WTC11 (cell line): ENCODE measurements around the gene PPP1R37.

Experiments used
- FOXK1 ChIP-seq: sonication (generic); formaldehyde crosslinking; IDR thresholded peaks from 2 replicates; pipeline ENCODE4 v1.8.0; 2022; ENCODE audit warnings: mild to moderate bottlenecking, moderate library complexity, missing genetic modification reagents
- NFYB ChIP-seq: sonication (generic); formaldehyde crosslinking; conservative IDR thresholded peaks from 2 replicates; pipeline ENCODE4 v1.8.0; 2022; ENCODE audit warnings: low read depth, missing genetic modification reagents
- ZBTB21 ChIP-seq: sonication (generic); formaldehyde crosslinking; IDR thresholded peaks from 2 replicates; pipeline ENCODE4 v1.8.1; 2023; ENCODE audit warnings: mild to moderate bottlenecking, missing genetic modification reagents, borderline replicate concordance
- TF ChIP-seq, protein P1 (sequence below): sonication (generic); formaldehyde crosslinking; conservative IDR thresholded peaks from 2 replicates; pipeline ENCODE4 v1.8.1; 2022; ENCODE audit warnings: mild to moderate bottlenecking, missing genetic modification reagents
- TF ChIP-seq, protein P2 (sequence below): fragments of 200-600 bp; IDR thresholded peaks from 2 replicates; pipeline ENCODE4 v1.8.0; 2022; ENCODE audit warnings: antibody characterized with exemption
- TF ChIP-seq, protein P3 (sequence below): sonication (generic); formaldehyde crosslinking; IDR thresholded peaks from 2 replicates; pipeline ENCODE4 v1.8.1; 2022; ENCODE audit warnings: low read depth, mild to moderate bottlenecking, moderate library complexity, missing genetic modification reagents, borderline replicate concordance
- TF ChIP-seq, protein P4 (sequence below): sonication (generic); formaldehyde crosslinking; IDR thresholded peaks from 2 replicates; pipeline ENCODE4 v1.8.1; 2022; ENCODE audit warnings: missing genetic modification reagents, borderline replicate concordance

DNA sequence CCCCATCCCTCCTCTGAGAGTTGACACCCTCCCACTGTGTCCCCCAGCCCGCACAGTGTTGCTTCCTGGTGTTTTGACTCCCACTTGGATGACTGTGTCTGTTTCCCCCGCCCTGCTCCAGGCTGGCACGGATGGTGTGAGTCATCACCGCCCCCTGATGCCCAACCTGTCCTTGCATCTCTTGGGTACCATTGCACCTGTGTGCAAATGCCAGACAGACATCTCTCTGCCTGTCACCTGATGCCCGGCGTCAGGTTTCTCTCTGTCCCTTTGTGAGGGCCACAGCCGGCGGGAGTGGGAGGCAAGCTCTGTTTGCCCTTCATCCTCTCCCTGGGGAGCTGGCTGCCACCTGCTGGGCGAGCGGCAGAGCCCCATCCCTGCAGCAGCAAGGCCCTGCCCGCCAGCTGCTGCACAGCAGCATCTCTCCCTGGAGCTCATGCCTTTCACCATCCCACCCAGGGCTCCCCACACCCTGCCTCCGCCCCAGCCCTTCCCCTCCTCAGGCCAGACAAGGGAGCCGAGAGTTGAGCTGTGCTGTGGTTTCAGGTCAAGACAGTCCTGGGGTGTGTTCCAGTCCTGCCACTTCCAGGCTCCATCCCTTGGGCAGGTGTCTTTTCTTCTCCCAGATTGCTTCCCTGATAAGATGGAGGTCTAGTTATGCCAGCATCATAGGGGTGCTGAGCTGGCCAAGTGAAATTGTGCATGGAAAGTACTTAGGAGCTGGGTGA, 38.1 kb downstream of the PPP1R37 start:
- TF ChIP-seq, protein P1, sequence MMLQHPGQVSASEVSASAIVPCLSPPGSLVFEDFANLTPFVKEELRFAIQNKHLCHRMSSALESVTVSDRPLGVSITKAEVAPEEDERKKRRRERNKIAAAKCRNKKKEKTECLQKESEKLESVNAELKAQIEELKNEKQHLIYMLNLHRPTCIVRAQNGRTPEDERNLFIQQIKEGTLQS (CRISPR knock-in tag), result no peak
- TF ChIP-seq, protein P2, sequence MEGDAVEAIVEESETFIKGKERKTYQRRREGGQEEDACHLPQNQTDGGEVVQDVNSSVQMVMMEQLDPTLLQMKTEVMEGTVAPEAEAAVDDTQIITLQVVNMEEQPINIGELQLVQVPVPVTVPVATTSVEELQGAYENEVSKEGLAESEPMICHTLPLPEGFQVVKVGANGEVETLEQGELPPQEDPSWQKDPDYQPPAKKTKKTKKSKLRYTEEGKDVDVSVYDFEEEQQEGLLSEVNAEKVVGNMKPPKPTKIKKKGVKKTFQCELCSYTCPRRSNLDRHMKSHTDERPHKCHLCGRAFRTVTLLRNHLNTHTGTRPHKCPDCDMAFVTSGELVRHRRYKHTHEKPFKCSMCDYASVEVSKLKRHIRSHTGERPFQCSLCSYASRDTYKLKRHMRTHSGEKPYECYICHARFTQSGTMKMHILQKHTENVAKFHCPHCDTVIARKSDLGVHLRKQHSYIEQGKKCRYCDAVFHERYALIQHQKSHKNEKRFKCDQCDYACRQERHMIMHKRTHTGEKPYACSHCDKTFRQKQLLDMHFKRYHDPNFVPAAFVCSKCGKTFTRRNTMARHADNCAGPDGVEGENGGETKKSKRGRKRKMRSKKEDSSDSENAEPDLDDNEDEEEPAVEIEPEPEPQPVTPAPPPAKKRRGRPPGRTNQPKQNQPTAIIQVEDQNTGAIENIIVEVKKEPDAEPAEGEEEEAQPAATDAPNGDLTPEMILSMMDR, result no peak
- TF ChIP-seq, protein P3, sequence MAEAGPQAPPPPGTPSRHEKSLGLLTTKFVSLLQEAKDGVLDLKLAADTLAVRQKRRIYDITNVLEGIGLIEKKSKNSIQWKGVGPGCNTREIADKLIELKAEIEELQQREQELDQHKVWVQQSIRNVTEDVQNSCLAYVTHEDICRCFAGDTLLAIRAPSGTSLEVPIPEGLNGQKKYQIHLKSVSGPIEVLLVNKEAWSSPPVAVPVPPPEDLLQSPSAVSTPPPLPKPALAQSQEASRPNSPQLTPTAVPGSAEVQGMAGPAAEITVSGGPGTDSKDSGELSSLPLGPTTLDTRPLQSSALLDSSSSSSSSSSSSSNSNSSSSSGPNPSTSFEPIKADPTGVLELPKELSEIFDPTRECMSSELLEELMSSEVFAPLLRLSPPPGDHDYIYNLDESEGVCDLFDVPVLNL (CRISPR knock-in tag), result no peak
- TF ChIP-seq ZBTB21 (CRISPR knock-in tag), result no peak
- no peak for TF ChIP-seq NFYB (CRISPR knock-in tag)
- no peak for TF ChIP-seq FOXK1 (CRISPR knock-in tag)
- TF ChIP-seq, protein P4, sequence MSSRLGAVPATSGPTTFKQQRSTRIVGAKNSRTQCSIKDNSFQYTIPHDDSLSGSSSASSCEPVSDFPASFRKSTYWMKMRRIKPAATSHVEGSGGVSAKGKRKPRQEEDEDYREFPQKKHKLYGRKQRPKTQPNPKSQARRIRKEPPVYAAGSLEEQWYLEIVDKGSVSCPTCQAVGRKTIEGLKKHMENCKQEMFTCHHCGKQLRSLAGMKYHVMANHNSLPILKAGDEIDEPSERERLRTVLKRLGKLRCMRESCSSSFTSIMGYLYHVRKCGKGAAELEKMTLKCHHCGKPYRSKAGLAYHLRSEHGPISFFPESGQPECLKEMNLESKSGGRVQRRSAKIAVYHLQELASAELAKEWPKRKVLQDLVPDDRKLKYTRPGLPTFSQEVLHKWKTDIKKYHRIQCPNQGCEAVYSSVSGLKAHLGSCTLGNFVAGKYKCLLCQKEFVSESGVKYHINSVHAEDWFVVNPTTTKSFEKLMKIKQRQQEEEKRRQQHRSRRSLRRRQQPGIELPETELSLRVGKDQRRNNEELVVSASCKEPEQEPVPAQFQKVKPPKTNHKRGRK (CRISPR knock-in tag), result no peak
